GM12878 (cell line): Measurements from ENCODE around the gene NUDT22. TPM values are rescaled to one million over a fixed set of nuclear protein-coding genes. Genes with fewer than 3 reads are reported as not detected.

Experiments used
- ATAC-seq: fragments of 200-7000 bp; cut with Tn5 transposase; 3 replicates; pipeline ENCODE4 v1.9.1; 2020; ENCODE audit warnings: mild to moderate bottlenecking, moderate library complexity
- Bru-seq: library from RNA; stranded (reverse); fragments of 400-500 nt; gene quantifications from one replicate; lab custom pipeline; 2021; lab: Mats Ljungman, UMichigan
- BruChase-seq, 2 experiments: library from RNA; stranded (reverse); fragments of 400-500 nt; gene quantifications; one replicate each; lab custom pipeline; 2021; lab: Mats Ljungman, UMichigan
- BruUV-seq: library from RNA; stranded (reverse); fragments of 400-500 nt; replicated peaks from 2 replicates; lab custom pipeline; 2021; lab: Mats Ljungman, UMichigan
- CTCF ChIA-PET: fragments of 300-600 bp; sonication (Branson Sonifier 250); formaldehyde crosslinking; extraction: SDS; loops from one replicate; lab custom pipeline; 2021; ENCODE audit warnings: inconsistent platforms; lab: Yijun Ruan, JAX
- POLR2A ChIA-PET: fragments of 350-600 bp; formaldehyde crosslinking; extraction: SDS; loops from one replicate; lab custom pipeline; 2021; ENCODE audit warnings: inconsistent platforms; lab: Charles Lee
- RAD21 ChIA-PET: fragments of 300-600 bp; sonication (Branson Sonifier 250); formaldehyde crosslinking; loops from one replicate; lab custom pipeline; 2023; ENCODE audit warnings: antibody characterized with exemption; ENCODE audit not compliant: unreplicated experiment; lab: Charles Lee
- SMC1A ChIA-PET: fragments of 300-600 bp; sonication (Branson Sonifier 250); formaldehyde crosslinking; loops from one replicate; lab custom pipeline; 2023; ENCODE audit not compliant: unreplicated experiment, uncharacterized antibody; lab: Charles Lee
- DNase-seq: peaks from one replicate; pipeline ENCODE4 v3.0.0-alpha.2; 2011; ENCODE audit warnings: low read depth, low spot score
- FAIRE-seq: peaks from 3 replicates; lab custom pipeline; 2011; peaks lifted over from hg19 to GRCh38; lab: Jason Lieb, UNC
- H2AFZ ChIP-seq: 2 replicates; pipeline ENCODE4 v1.6.0; 2011; ENCODE audit warnings: low read depth, low read length, control low read depth; ENCODE audit not compliant: control insufficient read depth
- H3K27ac ChIP-seq: 2 replicates; pipeline ENCODE4 v1.5.1; 2011; ENCODE audit warnings: control low read depth; ENCODE audit not compliant: control insufficient read depth, insufficient read depth
- H3K27me3 ChIP-seq, 2 experiments: replicated peaks in 1 of 2; 2 replicates each; pipeline versions ENCODE4 v1.6.0 to v1.6.1; 2011; ENCODE audit warnings: low read length in 1 of 2; ENCODE audit not compliant: control insufficient read depth in 2 of 2, insufficient read depth in 2 of 2
- H3K36me3 ChIP-seq, 2 experiments: 2 replicates each; pipeline ENCODE4 v1.5.1; 2011; ENCODE audit warnings: low read length in 1 of 2; ENCODE audit not compliant: control insufficient read depth in 2 of 2, insufficient read depth in 2 of 2
- H3K4me1 ChIP-seq: 2 replicates; pipeline ENCODE4 v1.6.1; 2011; ENCODE audit warnings: mild to moderate bottlenecking, low read length, moderate library complexity, mixed read lengths; ENCODE audit not compliant: control insufficient read depth, insufficient read depth
- H3K4me2 ChIP-seq: 2 replicates; pipeline ENCODE4 v1.6.0; 2011; ENCODE audit warnings: control low read depth; ENCODE audit not compliant: control insufficient read depth, insufficient read depth
- H3K4me3 ChIP-seq: fragments of 200-600 bp; sonication (generic); 2 replicates; pipeline ENCODE4 v1.5.1; 2016
- H3K79me2 ChIP-seq: 2 replicates; pipeline ENCODE4 v1.6.0; 2011; ENCODE audit warnings: low read length; ENCODE audit not compliant: control insufficient read depth, insufficient read depth
- H3K9ac ChIP-seq: 2 replicates; pipeline ENCODE4 v1.8.0; 2011; ENCODE audit warnings: low read length, control low read depth, mixed read lengths; ENCODE audit not compliant: control insufficient read depth, insufficient read depth
- H3K9me3 ChIP-seq: replicated peaks from 3 replicates; pipeline ENCODE4 v1.5.1; 2011; ENCODE audit warnings: mild to moderate bottlenecking, low read length; ENCODE audit not compliant: control insufficient read depth, insufficient read depth
- H4K20me1 ChIP-seq: 2 replicates; pipeline ENCODE4 v1.6.0; 2011; ENCODE audit not compliant: control insufficient read depth, insufficient read depth
- DPF2 ChIP-seq: fragments of 450-650 bp; IDR thresholded peaks from 2 replicates; pipeline ENCODE4 v1.6.1; 2017; ENCODE audit warnings: mild to moderate bottlenecking
- GATAD2B ChIP-seq: fragments of 450-650 bp; conservative IDR thresholded peaks from 2 replicates; pipeline ENCODE4 v1.6.1; 2017; ENCODE audit warnings: low read depth, mild to moderate bottlenecking, moderate library complexity
- IRF5 ChIP-seq: fragments of 450-650 bp; IDR thresholded peaks from 2 replicates; pipeline ENCODE4 v1.6.1; 2017; ENCODE audit warnings: borderline replicate concordance
- POLR2A ChIP-seq: IDR thresholded peaks from 2 replicates; pipeline ENCODE4 v1.6.1; 2011; ENCODE audit warnings: low read depth, mild to moderate bottlenecking, low read length
- RB1 ChIP-seq: fragments of 450-650 bp; formaldehyde crosslinking; IDR thresholded peaks from 2 replicates; pipeline ENCODE4 v1.6.1; 2017; ENCODE audit warnings: mild to moderate bottlenecking, borderline replicate concordance
- RUNX3 ChIP-seq: IDR thresholded peaks from 2 replicates; pipeline ENCODE4 v1.6.1; 2012; ENCODE audit warnings: low read length, inconsistent platforms
- SMARCA5 ChIP-seq: fragments of 450-650 bp; IDR thresholded peaks from 2 replicates; pipeline ENCODE4 v1.6.1; 2017; ENCODE audit warnings: mild to moderate bottlenecking
- WGBS: methylation state at CpG from one replicate; pipeline ENCODE4 v1.1.6; 2016; ENCODE audit warnings: low lambda C conversion rate; ENCODE audit not compliant: insufficient replicate concordance, insufficient coverage; ENCODE audit errors: missing lambda C conversion rate; 5-methylcytosine and 5-hydroxymethylcytosine counted together
- in situ Hi-C: fragments of 300-500 bp; cut with MboI; formaldehyde crosslinking; loops from 9 replicates; pipeline ENCODE4 v1.14.3; 2018; ENCODE audit warnings: mixed read lengths
- intact Hi-C: fragments of 100-400 bp; cut with micrococcal nuclease; formaldehyde crosslinking; loops from one replicate; pipeline ENCODE4 v1.14.2; 2022; ENCODE audit not compliant: unreplicated experiment
- long read RNA-seq, 2 experiments: library from polyadenylated mRNA; unstranded; transcript quantifications; one replicate each; pipeline ENCODE4 v2.0.0, GENCODE V29; 2019 to 2020
- polyA minus RNA-seq, 3 experiments: library from RNA; depleted of rRNA, polyadenylated mRNA; stranded (reverse); fragments of >200 nt; gene quantifications; 2 replicates each; pipeline ENCODE4 v1.2.3, GENCODE V29; 2011
- polyA plus RNA-seq, 11 experiments: library from polyadenylated mRNA; depleted of rRNA in 4 of 11; unstranded in 6 of 11; stranded (reverse) in 5 of 11; fragments of >200 nt; fragmentation: Nextera tagmentation in 4 of 11; fragmentation: Illumina TruSeq in 1 of 11; extraction: Ambion mirVana in 4 of 11; extraction: Trizol in 1 of 11; gene quantifications; 1 replicate in 1 of 11; 2 replicates in 10 of 11; pipeline versions ENCODE4 v1.2.1 to v1.2.3, GENCODE V29; 2011 to 2016; ENCODE audit warnings: inconsistent platforms in 2 of 11, missing spikeins in 2 of 11, low read depth in 1 of 11
- total RNA-seq, 4 experiments: library from RNA; depleted of rRNA in 3 of 4; stranded (reverse); fragments of >200 nt in 3 of 4; fragmentation: Illumina TruSeq in 1 of 4; extraction: Trizol in 1 of 4; gene quantifications; 2 replicates each; pipeline versions ENCODE4 v1.2.1 to v1.2.3, GENCODE V29; 2013 to 2021
- TF ChIP-seq, protein P1 (sequence below): fragments of 450-650 bp; IDR thresholded peaks from 2 replicates; pipeline ENCODE4 v1.6.1; 2018; ENCODE audit warnings: borderline replicate concordance, mild to moderate bottlenecking; ENCODE audit not compliant: partially characterized antibody
- TF ChIP-seq, protein P2 (sequence below): fragments of 450-650 bp; IDR thresholded peaks from 2 replicates; pipeline ENCODE4 v1.6.1; 2016; ENCODE audit warnings: mild to moderate bottlenecking

The NUDT22 gene, protein sequence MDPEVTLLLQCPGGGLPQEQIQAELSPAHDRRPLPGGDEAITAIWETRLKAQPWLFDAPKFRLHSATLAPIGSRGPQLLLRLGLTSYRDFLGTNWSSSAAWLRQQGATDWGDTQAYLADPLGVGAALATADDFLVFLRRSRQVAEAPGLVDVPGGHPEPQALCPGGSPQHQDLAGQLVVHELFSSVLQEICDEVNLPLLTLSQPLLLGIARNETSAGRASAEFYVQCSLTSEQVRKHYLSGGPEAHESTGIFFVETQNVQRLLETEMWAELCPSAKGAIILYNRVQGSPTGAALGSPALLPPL
- 102 and 104 TPM in 2 replicates for total RNA-seq (2013; cell fraction: nucleolus; rRNA removed)
- total RNA-seq (2014; rRNA removed) (102 and 115 TPM in 2 replicates), total RNA-seq (2014; rRNA removed; fragmentation: Illumina TruSeq; extraction: Trizol) (31.0 and 37.7 TPM in 2 replicates), total RNA-seq (2021) (87.7 and 91.0 TPM in 2 replicates), polyA plus RNA-seq (2011; rRNA removed) (21.2 and 38.5 TPM in 2 replicates), polyA plus RNA-seq (2014; fragmentation: Illumina TruSeq; extraction: Trizol) (6.0 and 17.0 TPM in 2 replicates), polyA plus RNA-seq (2014; fragmentation: Nextera tagmentation; extraction: Ambion mirVana) (10 to 100 TPM in 1 of 2 experiments, 1 to 10 TPM in 1; 6.7 to 20.9 TPM), polyA plus RNA-seq (2014; rRNA removed) (94.4 and 118 TPM in 2 replicates), polyA plus RNA-seq (2016; fragmentation: Nextera tagmentation; extraction: Ambion mirVana) (10 to 100 TPM; 95.8 to 99.2 TPM), polyA minus RNA-seq (2011; rRNA and poly(A)+ RNA removed) (22.2 and 53.0 TPM in 2 replicates), Bru-seq, nascent RNA (percentile 69 among the genes with signal in this experiment), BruChase-seq, experiment 1, labeled RNA remaining after a 6-hour chase (percentile 78 among the genes with signal in this experiment), BruChase-seq, experiment 2, labeled RNA remaining after a 2-hour chase (percentile 75 among the genes with signal in this experiment)
- polyA plus RNA-seq (2011; ENCODE audit: low read depth), result 12.2 TPM
- 53.8 and 85.1 TPM in 2 replicates for polyA plus RNA-seq (2011; cell fraction: cytosol; rRNA removed)
- polyA plus RNA-seq (2011; cell fraction: nucleus; rRNA removed), result 263 and 319 TPM in 2 replicates
- polyA plus RNA-seq (2012), result 55.3 and 55.6 TPM in 2 replicates
- 34.4 and 40.9 TPM in 2 replicates for polyA minus RNA-seq (2011; cell fraction: cytosol; rRNA and poly(A)+ RNA removed)
- polyA minus RNA-seq (2011; cell fraction: nucleus; rRNA and poly(A)+ RNA removed), result 84.9 and 120 TPM in 2 replicates
- long read RNA-seq, experiment 1, transcript NUDT22-201 (6 exons, 1,094 nt), result major isoform, 38 of 52 reads
- long read RNA-seq, experiment 1, partial matches to known transcripts, result 6 of 52 reads
- long read RNA-seq, experiment 1, other reads (novel, unspliced or antisense), result 7 of 52 reads
- long read RNA-seq, experiment 2, transcript NUDT22-201 (6 exons, 1,094 nt), result major isoform, 15 of 23 reads
- long read RNA-seq, experiment 2, partial matches to known transcripts, result 2 of 23 reads
- long read RNA-seq, experiment 2, other reads (novel, unspliced or antisense), result 4 of 23 reads

GRCh38 chr11:64225608-64226506 is at the start of gene NUDT22, which contains the start of gene TRPT1:
Gene NUDT22, plus strand, starts transcription at chr11:64226274. Its CDS starts 379 bp downstream, at chr11:64226653.
Gene TRPT1, minus strand, starts transcription at chr11:64226186. Its CDS starts 326 bp downstream, at chr11:64225860.
- RAD21 ChIA-PET, result interaction anchor here (0.8 to 3.3 kb wide), 10 partner anchors 9 to 109 kb away, joined by 3 to 34 read pairs (median 4); partner anchors contain the start of genes BAD, FERMT3, FKBP2 and PRDX5
- BruUV-seq, result TSS peak; percentile 82
- SMC1A ChIA-PET, result interaction anchor here (0.8 to 5.4 kb wide), 7 partner anchors 13 to 76 kb away, joined by 3 to 56 read pairs (median 4); partner anchors contain the start of genes FERMT3 and FKBP2
- in situ Hi-C loops (loop anchor here (25.0 kb wide), 1 partner anchor 1636 kb away; the partner anchor contains the start of genes CFL1, EFEMP2 and MUS81), intact Hi-C loops (no loop called here)
- CTCF ChIA-PET, result interaction anchor here (0.5 to 5.0 kb wide), 11 partner anchors 11 to 105 kb away, joined by 3 to 59 read pairs (median 4); partner anchors contain the start of genes FERMT3 and FKBP2
- Histone ChIP-seq H3K36me3 (peaks cover 9 to 11% of the 10 kb centered on the region in 2 experiments), H3K27me3 (no peaks in the 10 kb centered on the region), H4K20me1 (no peaks in the 10 kb centered on the region), H3K9me3 (no peaks in the 10 kb centered on the region), H3K79me2 (peaks cover 36% of the 10 kb centered on the region), H3K4me3 (peak within 1 kb of the TSS; percentile 90), H3K4me2 (peak within 1 kb of the TSS; percentile 98), H3K9ac (peak within 1 kb of the TSS; percentile 98), H2AFZ (peak within 1 kb of the TSS; percentile 79), H3K4me1 (peaks cover 18% of the 10 kb centered on the region), H3K27ac (peak within 1 kb of the TSS; percentile 96)
- no peak for DNase-seq
- FAIRE-seq, result peak; percentile 61
- ATAC-seq, result peak; percentile 80
- POLR2A ChIA-PET, result interaction anchor here (0.5 to 9.7 kb wide), 19 partner anchors 8 to 414 kb away, joined by 3 to 85 read pairs (median 5); partner anchors contain the start of genes FERMT3, FKBP2, PPP1R14B and PRDX5
- WGBS, result under 1% methylated on average over 53 of the region's 54 CpGs
- TF ChIP-seq RB1 (peak; percentile 53; the same call in 1 of the 2 replicates), DPF2 (0 out of 2 replicates have a peak, but pooled peaks have one; percentile 5), RUNX3 (0 out of 2 replicates have a peak, but pooled peaks have one; percentile 13), IRF5 (no peak), GATAD2B (0 out of 2 replicates have a peak, but pooled peaks have one; percentile 38), POLR2A (peak; percentile 71), SMARCA5 (peak; percentile 78)
- TF ChIP-seq, protein P1, sequence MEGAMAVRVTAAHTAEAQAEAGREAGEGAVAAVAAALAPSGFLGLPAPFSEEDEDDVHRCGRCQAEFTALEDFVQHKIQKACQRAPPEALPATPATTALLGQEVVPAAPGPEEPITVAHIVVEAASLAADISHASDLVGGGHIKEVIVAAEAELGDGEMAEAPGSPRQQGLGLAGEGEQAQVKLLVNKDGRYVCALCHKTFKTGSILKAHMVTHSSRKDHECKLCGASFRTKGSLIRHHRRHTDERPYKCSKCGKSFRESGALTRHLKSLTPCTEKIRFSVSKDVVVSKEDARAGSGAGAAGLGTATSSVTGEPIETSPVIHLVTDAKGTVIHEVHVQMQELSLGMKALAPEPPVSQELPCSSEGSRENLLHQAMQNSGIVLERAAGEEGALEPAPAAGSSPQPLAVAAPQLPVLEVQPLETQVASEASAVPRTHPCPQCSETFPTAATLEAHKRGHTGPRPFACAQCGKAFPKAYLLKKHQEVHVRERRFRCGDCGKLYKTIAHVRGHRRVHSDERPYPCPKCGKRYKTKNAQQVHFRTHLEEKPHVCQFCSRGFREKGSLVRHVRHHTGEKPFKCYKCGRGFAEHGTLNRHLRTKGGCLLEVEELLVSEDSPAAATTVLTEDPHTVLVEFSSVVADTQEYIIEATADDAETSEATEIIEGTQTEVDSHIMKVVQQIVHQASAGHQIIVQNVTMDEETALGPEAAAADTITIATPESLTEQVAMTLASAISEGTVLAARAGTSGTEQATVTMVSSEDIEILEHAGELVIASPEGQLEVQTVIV, result peak; percentile 14
- TF ChIP-seq, protein P2, sequence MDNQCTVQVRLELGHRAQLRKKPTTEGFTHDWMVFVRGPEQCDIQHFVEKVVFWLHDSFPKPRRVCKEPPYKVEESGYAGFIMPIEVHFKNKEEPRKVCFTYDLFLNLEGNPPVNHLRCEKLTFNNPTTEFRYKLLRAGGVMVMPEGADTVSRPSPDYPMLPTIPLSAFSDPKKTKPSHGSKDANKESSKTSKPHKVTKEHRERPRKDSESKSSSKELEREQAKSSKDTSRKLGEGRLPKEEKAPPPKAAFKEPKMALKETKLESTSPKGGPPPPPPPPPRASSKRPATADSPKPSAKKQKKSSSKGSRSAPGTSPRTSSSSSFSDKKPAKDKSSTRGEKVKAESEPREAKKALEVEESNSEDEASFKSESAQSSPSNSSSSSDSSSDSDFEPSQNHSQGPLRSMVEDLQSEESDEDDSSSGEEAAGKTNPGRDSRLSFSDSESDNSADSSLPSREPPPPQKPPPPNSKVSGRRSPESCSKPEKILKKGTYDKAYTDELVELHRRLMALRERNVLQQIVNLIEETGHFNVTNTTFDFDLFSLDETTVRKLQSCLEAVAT, result 0 out of 2 replicates have a peak, but pooled peaks have one; percentile 21
